WERI-Rb-1 (cell line): Measurements from ENCODE around the gene RALB.

ENCODE experiments used
- DNase-seq: peaks from one replicate; pipeline ENCODE4 v3.0.0-alpha.2; 2020
- H3K27ac ChIP-seq: fragments of 250-450 bp; sonication (Bioruptor Pico); 2 replicates; pipeline ENCODE4 v1.5.1; 2020; ENCODE audit warnings: mild to moderate bottlenecking, moderate library complexity
- H3K27me3 ChIP-seq: fragments of 250-450 bp; sonication (Bioruptor Pico); 2 replicates; pipeline ENCODE4 v1.5.1; 2021; ENCODE audit warnings: mild to moderate bottlenecking, low read depth, moderate library complexity; ENCODE audit not compliant: insufficient read depth, severe bottlenecking
- H3K36me3 ChIP-seq: fragments of 250-450 bp; sonication (Bioruptor Pico); 2 replicates; pipeline ENCODE4 v1.5.1; 2020; ENCODE audit warnings: mild to moderate bottlenecking, moderate library complexity
- H3K4me3 ChIP-seq: 2 replicates; pipeline ENCODE4 v1.5.1; 2011; ENCODE audit warnings: low read depth, mild to moderate bottlenecking, control low read depth, low read length
- H3K9me3 ChIP-seq: fragments of 250-450 bp; sonication (Bioruptor Pico); 2 replicates; pipeline ENCODE4 v1.5.1; 2021; ENCODE audit warnings: mild to moderate bottlenecking, moderate library complexity; ENCODE audit not compliant: severe bottlenecking
- TF ChIP-seq, protein P1 (sequence below): IDR thresholded peaks from 2 replicates; pipeline ENCODE4 v1.5.1; 2011; ENCODE audit warnings: low read depth, mild to moderate bottlenecking, control low read depth, inconsistent platforms, low read length

RALB gene

GRCh38 chr2:120237491-120237902 lies 15.2 kb upstream of the RALB start:
- DNase-seq = no peak
- TF ChIP-seq, protein P1, sequence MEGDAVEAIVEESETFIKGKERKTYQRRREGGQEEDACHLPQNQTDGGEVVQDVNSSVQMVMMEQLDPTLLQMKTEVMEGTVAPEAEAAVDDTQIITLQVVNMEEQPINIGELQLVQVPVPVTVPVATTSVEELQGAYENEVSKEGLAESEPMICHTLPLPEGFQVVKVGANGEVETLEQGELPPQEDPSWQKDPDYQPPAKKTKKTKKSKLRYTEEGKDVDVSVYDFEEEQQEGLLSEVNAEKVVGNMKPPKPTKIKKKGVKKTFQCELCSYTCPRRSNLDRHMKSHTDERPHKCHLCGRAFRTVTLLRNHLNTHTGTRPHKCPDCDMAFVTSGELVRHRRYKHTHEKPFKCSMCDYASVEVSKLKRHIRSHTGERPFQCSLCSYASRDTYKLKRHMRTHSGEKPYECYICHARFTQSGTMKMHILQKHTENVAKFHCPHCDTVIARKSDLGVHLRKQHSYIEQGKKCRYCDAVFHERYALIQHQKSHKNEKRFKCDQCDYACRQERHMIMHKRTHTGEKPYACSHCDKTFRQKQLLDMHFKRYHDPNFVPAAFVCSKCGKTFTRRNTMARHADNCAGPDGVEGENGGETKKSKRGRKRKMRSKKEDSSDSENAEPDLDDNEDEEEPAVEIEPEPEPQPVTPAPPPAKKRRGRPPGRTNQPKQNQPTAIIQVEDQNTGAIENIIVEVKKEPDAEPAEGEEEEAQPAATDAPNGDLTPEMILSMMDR = no peak
- Histone ChIP-seq H3K9me3 (no peaks in the 10 kb centered on the region), H3K27ac (no peak overlapping the region), H3K36me3 (no peaks in the 10 kb centered on the region), H3K4me3 (no peak overlapping the region), H3K27me3 (no peaks in the 10 kb centered on the region)

DNA sequence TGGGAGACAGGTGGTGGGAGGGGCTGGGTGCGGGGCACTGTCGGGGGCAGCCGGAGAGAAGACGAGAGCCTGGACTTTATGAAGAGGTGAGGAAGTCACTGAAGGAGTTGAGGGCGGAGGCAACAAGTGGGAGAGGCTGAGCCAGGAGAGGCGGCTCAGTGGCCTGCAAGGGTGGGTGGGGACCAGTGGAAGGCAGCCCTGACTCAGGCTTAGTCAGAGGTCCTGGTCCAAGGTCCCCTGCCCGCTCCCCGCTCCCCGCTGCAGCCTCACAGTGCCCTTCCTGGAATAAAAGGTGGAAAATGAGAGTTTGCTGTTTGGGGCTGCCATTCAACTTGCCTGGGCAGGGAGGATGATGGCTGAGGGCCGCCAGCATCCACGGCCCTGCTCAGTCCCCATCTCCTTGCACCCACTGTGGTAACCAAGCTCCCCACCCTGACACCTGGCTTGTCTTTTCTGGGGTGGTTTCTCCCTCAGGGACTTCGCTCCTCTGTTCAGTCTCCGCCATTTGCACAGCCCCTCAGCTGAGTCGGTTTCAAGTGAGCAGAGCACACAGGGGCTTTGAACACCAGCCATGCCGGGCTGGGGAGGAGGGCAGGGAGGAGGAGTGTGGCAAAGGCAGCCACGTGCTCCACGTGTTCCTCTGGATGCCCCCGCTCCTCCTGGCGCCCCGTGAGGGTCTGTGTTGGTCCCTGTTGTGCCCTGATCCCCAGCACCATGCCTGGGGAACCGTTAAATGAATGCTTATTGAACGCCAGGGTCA lies 13.7 kb upstream of the RALB start:
- no peak for DNase-seq
- no peaks in the 10 kb centered on the region for H3K9me3 ChIP-seq
- H3K4me3 ChIP-seq = no peak overlapping the region
- TF ChIP-seq, protein P1 = no peak
- no peaks in the 10 kb centered on the region for H3K27me3 ChIP-seq
- no peaks in the 10 kb centered on the region for H3K36me3 ChIP-seq
- H3K27ac ChIP-seq = no peak overlapping the region

GRCh38 chr2:120239488-120240287 lies 13.0 kb upstream of the RALB start:
- Histone ChIP-seq H3K9me3 (no peaks in the 10 kb centered on the region), H3K27me3 (no peaks in the 10 kb centered on the region), H3K4me3 (no peak overlapping the region), H3K27ac (no peak overlapping the region), H3K36me3 (no peaks in the 10 kb centered on the region)
- TF ChIP-seq, protein P1 = no peak
- no peak for DNase-seq

DNA sequence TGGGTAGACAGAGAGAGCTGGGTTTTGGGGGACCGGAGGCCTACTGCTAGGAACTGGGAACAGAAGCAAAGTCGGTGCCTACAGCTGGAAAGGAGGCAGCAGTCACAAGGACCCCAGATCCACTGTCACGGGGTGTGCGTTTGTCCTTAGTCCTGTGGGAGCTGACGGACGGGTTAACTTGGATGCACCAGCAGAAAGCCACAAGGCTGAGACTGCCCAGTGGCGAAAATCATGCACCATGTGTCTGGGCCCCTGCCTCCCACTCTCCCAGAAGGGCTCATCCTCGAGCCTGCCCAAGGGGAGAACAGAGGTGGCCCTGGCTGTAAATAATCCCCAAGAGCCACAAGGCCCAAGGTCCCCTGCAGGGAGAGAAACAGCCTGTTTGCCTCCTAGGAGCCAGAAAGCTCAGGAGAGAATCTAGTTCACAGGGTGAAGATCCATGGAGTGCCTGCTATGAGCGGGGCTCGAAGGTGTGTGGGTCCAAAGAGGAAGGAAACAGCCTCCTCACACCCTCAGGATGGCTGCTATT lies 11.7 kb upstream of the RALB start:
- DNase-seq = no peak
- TF ChIP-seq, protein P1 = no peak
- no peaks in the 10 kb centered on the region for H3K9me3 ChIP-seq
- H3K36me3 ChIP-seq = no peaks in the 10 kb centered on the region
- no peak overlapping the region for H3K4me3 ChIP-seq
- H3K27me3 ChIP-seq = no peaks in the 10 kb centered on the region
- H3K27ac ChIP-seq = no peak overlapping the region

- Histone ChIP-seq H3K36me3 (no peaks in the 10 kb centered on the region), H3K4me3 (no peak overlapping the region), H3K27me3 (no peaks in the 10 kb centered on the region), H3K27ac (no peak overlapping the region), H3K9me3 (no peaks in the 10 kb centered on the region)
- no peak for DNase-seq
- TF ChIP-seq, protein P1 = no peak
Observed at GRCh38 chr2:120241684-120242083, 11.0 kb upstream of the RALB start.
